H9 (cell line): ENCODE results near the gene MMP25. TPM values are rescaled to one million over a fixed set of nuclear protein-coding genes. Genes with fewer than 3 reads are reported as not detected.

ENCODE experiments used
- DNase-seq: peaks from one replicate; pipeline ENCODE4 v3.0.0-alpha.2; 2017
- H2AFZ ChIP-seq: one replicate; pipeline ENCODE4 v1.6.1; 2013; ENCODE audit warnings: mild to moderate bottlenecking, low read length, control low read depth, moderate library complexity
- H2AK5ac ChIP-seq: 2 replicates; pipeline ENCODE4 v1.6.1; 2013; ENCODE audit warnings: low read length, control low read depth, mixed read lengths; ENCODE audit not compliant: insufficient read length
- H2BK120ac ChIP-seq: one replicate; pipeline ENCODE4 v1.6.1; 2013; ENCODE audit warnings: low read depth, mild to moderate bottlenecking, low read length, control low read depth, inconsistent platforms; ENCODE audit not compliant: poor library complexity, severe bottlenecking
- H2BK12ac ChIP-seq: 2 replicates; pipeline ENCODE4 v1.6.1; 2013; ENCODE audit warnings: low read length, control low read depth, mixed read lengths, low read depth; ENCODE audit not compliant: insufficient read length
- H2BK15ac ChIP-seq: 2 replicates; pipeline ENCODE4 v1.6.1; 2013; ENCODE audit warnings: low read depth, low read length, control low read depth
- H2BK20ac ChIP-seq: one replicate; pipeline ENCODE4 v1.6.1; 2013; ENCODE audit warnings: low read depth, mild to moderate bottlenecking, low read length, control low read depth, inconsistent platforms; ENCODE audit not compliant: poor library complexity, severe bottlenecking
- H2BK5ac ChIP-seq: 2 replicates; pipeline ENCODE4 v1.6.1; 2013; ENCODE audit warnings: low read length, control low read depth, mixed read lengths; ENCODE audit not compliant: insufficient read length
- H3K14ac ChIP-seq: 2 replicates; pipeline ENCODE4 v1.6.1; 2013; ENCODE audit warnings: low read length, control low read depth; ENCODE audit not compliant: insufficient read depth
- H3K18ac ChIP-seq: 2 replicates; pipeline ENCODE4 v1.6.1; 2013; ENCODE audit warnings: low read depth, mild to moderate bottlenecking, mixed read lengths, low read length, control low read depth; ENCODE audit not compliant: insufficient read length
- H3K23ac ChIP-seq: 2 replicates; pipeline ENCODE4 v1.6.1; 2013; ENCODE audit warnings: low read length, control low read depth, mixed read lengths, low read depth; ENCODE audit not compliant: insufficient read length
- H3K23me2 ChIP-seq: 2 replicates; pipeline ENCODE4 v1.6.1; 2013; ENCODE audit warnings: low read depth, mild to moderate bottlenecking, mixed read lengths, low read length, control low read depth; ENCODE audit not compliant: insufficient read length, poor library complexity, severe bottlenecking
- H3K27ac ChIP-seq: 2 replicates; pipeline ENCODE4 v1.5.1; 2013; ENCODE audit warnings: low read length, control low read depth, mixed read lengths, low read depth; ENCODE audit not compliant: insufficient read length
- H3K27me3 ChIP-seq: 2 replicates; pipeline ENCODE4 v1.6.1; 2013; ENCODE audit warnings: low read length, control low read depth, inconsistent platforms; ENCODE audit not compliant: insufficient read depth
- H3K4ac ChIP-seq: 2 replicates; pipeline ENCODE4 v1.6.1; 2013; ENCODE audit warnings: low read depth, mild to moderate bottlenecking, control low read depth, inconsistent platforms, low read length, moderate library complexity
- H3K4me1 ChIP-seq: 2 replicates; pipeline ENCODE4 v1.6.1; 2013; ENCODE audit warnings: low read length, control low read depth, inconsistent platforms; ENCODE audit not compliant: insufficient read depth
- H3K4me2 ChIP-seq: 2 replicates; pipeline ENCODE4 v1.6.1; 2013; ENCODE audit warnings: low read length, control low read depth, mixed read lengths; ENCODE audit not compliant: insufficient read length, insufficient read depth
- H3K56ac ChIP-seq: 2 replicates; pipeline ENCODE4 v1.6.1; 2013; ENCODE audit warnings: low read depth, mild to moderate bottlenecking, mixed read lengths, low read length, control low read depth; ENCODE audit not compliant: insufficient read length
- H3K79me1 ChIP-seq: 2 replicates; pipeline ENCODE4 v1.6.1; 2013; ENCODE audit warnings: low read depth, mild to moderate bottlenecking, moderate library complexity, low read length, control low read depth, inconsistent platforms; ENCODE audit not compliant: insufficient read depth, poor library complexity, severe bottlenecking
- H3K79me2 ChIP-seq: 2 replicates; pipeline ENCODE4 v1.6.1; 2013; ENCODE audit warnings: low read length, control low read depth, inconsistent platforms; ENCODE audit not compliant: insufficient read depth
- H3K9ac ChIP-seq: 2 replicates; pipeline ENCODE4 v1.6.1; 2013; ENCODE audit warnings: low read length, control low read depth, mixed read lengths; ENCODE audit not compliant: insufficient read length; ENCODE audit errors: extremely low read depth
- H3K9me3 ChIP-seq: one replicate; pipeline ENCODE4 v1.6.1; 2013; ENCODE audit warnings: low read depth, low read length, inconsistent platforms; ENCODE audit not compliant: control insufficient read depth
- H3T11ph ChIP-seq: one replicate; pipeline ENCODE4 v1.6.1; 2013; ENCODE audit warnings: mild to moderate bottlenecking, low read length, control low read depth, inconsistent platforms
- H4K20me1 ChIP-seq: one replicate; pipeline ENCODE4 v1.6.1; 2013; ENCODE audit not compliant: control insufficient read depth, insufficient read length, insufficient read depth
- H4K5ac ChIP-seq: 2 replicates; pipeline ENCODE4 v1.6.1; 2013; ENCODE audit warnings: low read depth, mild to moderate bottlenecking, mixed read lengths, low read length, control low read depth; ENCODE audit not compliant: insufficient read length
- H4K8ac ChIP-seq: replicated peaks from 2 replicates; pipeline ENCODE4 v1.6.1; 2013; ENCODE audit warnings: low read length, control low read depth, mixed read lengths, low read depth; ENCODE audit not compliant: insufficient read length
- H4K91ac ChIP-seq: 2 replicates; pipeline ENCODE4 v1.6.1; 2013; ENCODE audit warnings: low read depth, mild to moderate bottlenecking, moderate library complexity, mixed read lengths, low read length, control low read depth; ENCODE audit not compliant: insufficient read length
- H3K27ac Mint-ChIP-seq, 3 experiments: 2 replicates in 2 of 3; 3 replicates in 1 of 3; pipeline ENCODE4 v1.8.0; 2020 to 2021; ENCODE audit warnings: mixed read lengths in 3 of 3, mild to moderate bottlenecking in 1 of 3, moderate library complexity in 1 of 3
- H3K27me3 Mint-ChIP-seq: 2 replicates; pipeline ENCODE4 v1.8.0; 2021; ENCODE audit warnings: low read depth, mild to moderate bottlenecking, moderate library complexity, mixed read lengths
- H3K36me3 Mint-ChIP-seq, 3 experiments: 2 replicates in 2 of 3; 3 replicates in 1 of 3; pipeline ENCODE4 v1.8.0; 2020 to 2021; ENCODE audit warnings: low read depth in 3 of 3, mixed read lengths in 3 of 3; ENCODE audit not compliant: insufficient read depth in 1 of 3
- H3K4me1 Mint-ChIP-seq, 2 experiments: 2 replicates each; pipeline ENCODE4 v1.8.0; 2020; ENCODE audit warnings: mixed read lengths in 2 of 2
- H3K4me3 Mint-ChIP-seq, 2 experiments: 2 replicates in 1 of 2; 3 replicates in 1 of 2; pipeline ENCODE4 v1.8.0; 2020 to 2021; ENCODE audit warnings: mild to moderate bottlenecking in 2 of 2, mixed read lengths in 2 of 2, moderate library complexity in 1 of 2
- H3K9me3 Mint-ChIP-seq, 2 experiments: 2 replicates in 1 of 2; 3 replicates in 1 of 2; pipeline ENCODE4 v1.8.0; 2020; ENCODE audit warnings: mild to moderate bottlenecking in 2 of 2, mixed read lengths in 2 of 2, moderate library complexity in 1 of 2
- CTCF ChIP-seq: fragments of 200-600 bp; sonication (generic); conservative IDR thresholded peaks from 3 replicates; pipeline ENCODE4 v1.8.0; 2021; ENCODE audit warnings: antibody characterized with exemption, mild to moderate bottlenecking
- WGBS: extraction: QIAGEN DNeasy Blood & Tissue Kit; methylation state at CpG from one replicate; pipeline ENCODE4 v1.1.7; 2013; ENCODE audit warnings: missing lambda C conversion rate, low lambda C conversion rate, mixed read lengths; ENCODE audit not compliant: insufficient read length; ENCODE audit errors: extremely low coverage; 5-methylcytosine and 5-hydroxymethylcytosine counted together
- total RNA-seq: library from RNA; stranded (reverse); gene quantifications from 2 replicates; pipeline ENCODE4 v1.2.1, GENCODE V29; 2021

The MMP25 gene
- total RNA-seq, 1 experiment from 2014 or later: 13.5 TPM

- H3K9me3 ChIP-seq: no peaks in the 10 kb centered on the region
- peak overlapping the region; percentile 63; the same call in 1 of the 2 replicates for H3K14ac ChIP-seq
- peak overlapping the region; percentile 2 for H3K4me2 ChIP-seq
- Mint-ChIP-seq H3K9me3 (no peaks in the 10 kb centered on the region), H3K27ac (peak overlapping the region; percentile 99 to 100 (median 100)), H3K4me1 (peaks cover 59 to 85% of the 10 kb centered on the region in 2 experiments), H3K27me3 (peaks cover 6% of the 10 kb centered on the region), H3K36me3 (peaks cover 5 to 14% (median 10%) of the 10 kb centered on the region in 3 experiments; a peak in 6 of 7 replicates), H3K4me3 (peak overlapping the region; percentile 66 to 79)
- H4K8ac ChIP-seq: no peak overlapping the region
- no peaks in the 10 kb centered on the region for H3K27me3 ChIP-seq
- peaks cover 19% of the 10 kb centered on the region for H3K23me2 ChIP-seq
- peaks cover 11% of the 10 kb centered on the region; the same call in 1 of the 2 replicates for H3K4me1 ChIP-seq
- peak overlapping the region; percentile 18 for H3K27ac ChIP-seq
- H3K79me2 ChIP-seq: no peaks in the 10 kb centered on the region
- H2BK20ac ChIP-seq: no peak overlapping the region
- H2BK120ac ChIP-seq: no peak overlapping the region
- H3K23ac ChIP-seq: no peak overlapping the region
- H3T11ph ChIP-seq: no peak overlapping the region
- H2BK12ac ChIP-seq: no peak overlapping the region
- H3K56ac ChIP-seq: no peak overlapping the region
- H2AFZ ChIP-seq: no peak overlapping the region
- H3K18ac ChIP-seq: peak overlapping the region; percentile 89
- H2AK5ac ChIP-seq: no peak overlapping the region
- TF ChIP-seq CTCF: no peak
- no CpG with 5 or more reads among the region's 21 CpGs for WGBS
- DNase-seq: peak; percentile 97
- H2BK5ac ChIP-seq: no peak overlapping the region
- no peak overlapping the region for H3K9ac ChIP-seq
- H4K91ac ChIP-seq: no peak overlapping the region
- H2BK15ac ChIP-seq: no peak overlapping the region
- H3K79me1 ChIP-seq: no peaks in the 10 kb centered on the region
- H4K20me1 ChIP-seq: no peaks in the 10 kb centered on the region
- H3K4ac ChIP-seq: no peak overlapping the region
- no peak overlapping the region for H4K5ac ChIP-seq
Observed at GRCh38 chr16:3009568-3010390, 36.6 kb upstream of the MMP25 start.
